HUDEP-2 (cell line): ENCODE results near the gene CCDC102B.
"Not testable (repeated sequence)": the region's sequence is repeated elsewhere in the genome, so short reads cannot be mapped to it uniquely, and the experiment has no call there.

Experiments used
- DNase-seq, 76 experiments: peaks; one replicate each; lab custom pipeline; 2025; ENCODE audit not compliant: unreplicated experiment in 76 of 76; lab: John Stamatoyannopoulos, UW

CCDC102B gene

GRCh38 chr18:68893354-68893753 is 95.5 kb downstream of the CCDC102B start:
- no peak for DNase-seq

- DNase-seq: no peak
Observed at GRCh38 chr18:68897286-68897685, 99.4 kb downstream of the CCDC102B start.

GRCh38 chr18:68909579-68909978 is 111.7 kb downstream of the CCDC102B start:
- DNase-seq: no peak

- no peak for DNase-seq
Observed at GRCh38 chr18:68915061-68915460, 117.2 kb downstream of the CCDC102B start.

- no peak for DNase-seq
Observed at GRCh38 chr18:68916734-68917133, 118.9 kb downstream of the CCDC102B start.

- no peak for DNase-seq
Observed at GRCh38 chr18:68918216-68918615, 120.3 kb downstream of the CCDC102B start.

GRCh38 chr18:68919900-68920299 is 122.0 kb downstream of the CCDC102B start:
- no peak for DNase-seq

- no peak for DNase-seq
Observed at GRCh38 chr18:68922392-68922791, 124.5 kb downstream of the CCDC102B start.

- DNase-seq: peak in 8 of 76 experiments; percentile 4 to 31 (median 20)
Observed at GRCh38 chr18:68925268-68925667, 127.4 kb downstream of the CCDC102B start.

GRCh38 chr18:68928762-68929675 is 131.1 kb downstream of the CCDC102B start:
- no peak for DNase-seq

GRCh38 chr18:68935686-68936085 is 137.8 kb downstream of the CCDC102B start:
- no peak for DNase-seq

GRCh38 chr18:68937029-68937599 is 139.2 kb downstream of the CCDC102B start:
- DNase-seq: no peak

- DNase-seq: no peak
Observed at GRCh38 chr18:68940039-68940438, 142.2 kb downstream of the CCDC102B start.

- DNase-seq: no peak
Observed at GRCh38 chr18:68940754-68941153, 142.9 kb downstream of the CCDC102B start.

GRCh38 chr18:68942230-68942629 is 144.3 kb downstream of the CCDC102B start:
- DNase-seq: no peak

- DNase-seq: not testable (repeated sequence)
Observed at GRCh38 chr18:68943861-68944260, 146.0 kb downstream of the CCDC102B start.

- DNase-seq: no peak
Observed at GRCh38 chr18:68944330-68944729, 146.4 kb downstream of the CCDC102B start.

GRCh38 chr18:68944826-68945225 is 146.9 kb downstream of the CCDC102B start:
- DNase-seq: no peak

GRCh38 chr18:68948622-68949021 is 150.7 kb downstream of the CCDC102B start:
- no peak for DNase-seq

- DNase-seq: no peak
Observed at GRCh38 chr18:68954738-68955137, 156.9 kb downstream of the CCDC102B start.

- DNase-seq: no peak
Observed at GRCh38 chr18:68956650-68957049, 158.8 kb downstream of the CCDC102B start.

GRCh38 chr18:68960355-68960754 is 162.5 kb downstream of the CCDC102B start:
- DNase-seq: no peak
